ENCODE results near the gene OVCA2.

The OVCA2 gene

GRCh38 chr17:2041561-2042389, at the start of gene OVCA2:
TSS of gene OVCA2 (plus strand) at chr17:2042022. CDS start at chr17:2042048, 26 bp downstream.
- peak within 1 kb of the TSS; percentile 90 for H3K4me3 ChIP-seq (ENCODE audit: control insufficient read depth, low read depth, low read length)
- peak; percentile 28 for TF ChIP-seq CTCF (conservative IDR thresholded peaks at IDR 0.05; ENCODE audit: control insufficient read depth, insufficient read depth, low read depth, low read length)

DNA sequence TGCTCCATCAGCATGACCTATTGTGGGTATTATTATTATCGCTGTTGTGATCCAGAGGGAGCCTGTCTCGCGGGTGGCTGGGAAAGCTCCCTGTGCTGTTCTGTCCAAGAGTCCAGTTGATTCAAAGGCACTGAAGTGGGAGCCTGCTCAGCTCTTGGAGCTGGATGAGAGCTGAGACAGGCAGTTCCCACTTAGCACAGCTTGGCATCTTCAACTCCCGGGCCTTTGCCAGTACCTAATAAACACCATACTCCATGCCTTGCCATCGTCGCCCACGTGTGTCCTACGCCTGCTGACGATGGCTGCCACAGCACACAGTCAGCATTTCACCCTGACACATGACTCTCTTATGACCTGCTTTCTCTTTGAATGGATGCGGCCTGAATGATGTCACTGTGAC, 49.3 kb upstream of the OVCA2 start:
- no peak for TF ChIP-seq CTCF (conservative IDR thresholded peaks at IDR 0.05; ENCODE audit: control insufficient read depth, insufficient read depth, low read depth, low read length)
- no peak for DNase-seq (ENCODE audit: low read depth)
- H3K4me3 ChIP-seq (ENCODE audit: control insufficient read depth, low read depth, low read length), result no peak overlapping the region

More at GRCh38 chr17:2041561-2042389, at the start of gene OVCA2:
- peak; percentile 91 for DNase-seq (ENCODE audit: low read depth)

- no peak for TF ChIP-seq CTCF (conservative IDR thresholded peaks at IDR 0.05; ENCODE audit: control insufficient read depth, insufficient read depth, low read depth, low read length)
- no peak overlapping the region for H3K4me3 ChIP-seq (ENCODE audit: control insufficient read depth, low read depth, low read length)
- no peak for DNase-seq (ENCODE audit: low read depth)
Measured at GRCh38 chr17:1994707-1995106, 47.1 kb upstream of the OVCA2 start.

DNA sequence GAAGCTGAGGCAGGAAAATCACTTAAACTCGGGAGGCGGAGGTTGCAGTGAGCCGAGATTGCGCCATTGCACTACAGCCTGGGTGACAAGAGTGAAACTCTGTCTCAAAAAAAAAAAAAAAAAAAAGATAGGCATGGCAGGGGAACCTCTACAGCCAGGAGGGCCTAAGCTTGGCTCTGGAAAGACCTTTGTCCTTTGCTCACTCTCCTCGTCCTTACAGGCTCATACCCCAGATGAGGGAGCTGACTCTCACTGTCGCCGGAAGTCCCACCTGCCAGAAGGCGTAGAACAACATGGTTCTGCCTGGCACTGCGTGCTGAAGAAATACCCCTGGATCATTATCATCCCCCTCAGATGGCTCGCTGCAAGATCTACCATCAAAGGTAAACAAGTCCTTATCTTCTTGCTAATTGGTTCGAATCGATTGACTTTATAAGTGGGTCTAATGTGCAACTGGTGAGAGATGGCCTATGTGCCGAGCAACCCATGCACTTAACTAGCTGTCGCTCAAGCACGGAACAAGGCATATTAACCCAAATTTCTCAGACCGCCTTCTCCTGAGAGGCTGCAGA, 46.4 kb upstream of the OVCA2 start:
- DNase-seq (ENCODE audit: low read depth), result no peak
- H3K4me3 ChIP-seq (ENCODE audit: control insufficient read depth, low read depth, low read length), result no peak overlapping the region
- no peak for TF ChIP-seq CTCF (conservative IDR thresholded peaks at IDR 0.05; ENCODE audit: control insufficient read depth, insufficient read depth, low read depth, low read length)

GRCh38 chr17:1995907-1996799, 45.7 kb upstream of the OVCA2 start:
- DNase-seq (ENCODE audit: low read depth), result no peak
- no peak for TF ChIP-seq CTCF (conservative IDR thresholded peaks at IDR 0.05; ENCODE audit: control insufficient read depth, insufficient read depth, low read depth, low read length)
- H3K4me3 ChIP-seq (ENCODE audit: control insufficient read depth, low read depth, low read length), result no peak overlapping the region

- TF ChIP-seq CTCF (conservative IDR thresholded peaks at IDR 0.05; ENCODE audit: control insufficient read depth, insufficient read depth, low read depth, low read length), result no peak
- H3K4me3 ChIP-seq (ENCODE audit: control insufficient read depth, low read depth, low read length), result no peak overlapping the region
- DNase-seq (ENCODE audit: low read depth), result no peak
Measured at GRCh38 chr17:1996800-1997288, 45.0 kb upstream of the OVCA2 start.
